Testis (tissue), 3 donors: ENCODE data around the gene PRCC. TPM values are rescaled to one million over a fixed set of nuclear protein-coding genes. Genes with fewer than 3 reads are reported as not detected.

ENCODE experiments used
- DNase-seq: peaks from one replicate; pipeline ENCODE4 v3.0.0-alpha.2; 2019
- H3K27ac ChIP-seq, 2 donors: fragments of 200-600 bp; sonication (generic); one replicate each; pipeline ENCODE4 v1.5.1; 2019
- H3K27me3 ChIP-seq: fragments of 200-600 bp; sonication (generic); one replicate; pipeline ENCODE4 v1.5.1; 2019
- H3K36me3 ChIP-seq: fragments of 200-600 bp; sonication (generic); one replicate; pipeline ENCODE4 v1.5.1; 2017; ENCODE audit warnings: low read depth; ENCODE audit errors: missing control alignments
- H3K4me1 ChIP-seq: fragments of 200-600 bp; sonication (generic); one replicate; pipeline ENCODE4 v1.5.1; 2019
- H3K4me3 ChIP-seq, 2 donors: fragments of 200-600 bp; sonication (generic); one replicate each; pipeline ENCODE4 v1.5.1; 2017 to 2019
- H3K9me3 ChIP-seq: fragments of 200-600 bp; sonication (generic); one replicate; pipeline ENCODE4 v1.5.1; 2017
- CTCF ChIP-seq, 3 experiments: fragments of 450-650 bp in 2 of 3; fragments of 200-600 bp in 1 of 3; sonication (generic) in 1 of 3; IDR thresholded peaks; one replicate each; pipeline ENCODE4 v1.5.1; 2016 to 2019; ENCODE audit warnings: antibody characterized with exemption in 3 of 3, mild to moderate bottlenecking in 2 of 3, moderate library complexity in 1 of 3
- POLR2A ChIP-seq: fragments of 450-650 bp; IDR thresholded peaks from one replicate; pipeline ENCODE4 v1.6.1; 2017; ENCODE audit warnings: antibody characterized with exemption, mild to moderate bottlenecking, moderate library complexity
- WGBS, 2 donors: methylation state at CpG; one replicate each; pipeline ENCODE4 v1.1.5; 2018; 5-methylcytosine and 5-hydroxymethylcytosine counted together
- intact Hi-C: fragments of 100-400 bp; cut with DNase I; formaldehyde crosslinking; loops from one replicate; pipeline ENCODE4 v1.15.1; 2023; ENCODE audit warnings: low total_unique reads
- polyA plus RNA-seq: library from polyadenylated mRNA; stranded (reverse); fragments of 350-450 nt; fragmentation: Illumina TruSeq; extraction: RNeasy Lipid Tissue Mini Kit (QIAGEN cat#74804); gene quantifications from one replicate; pipeline ENCODE4 v1.2.3, GENCODE V29; 2014; ENCODE audit warnings: low read depth, low replicate concordance; ENCODE audit not compliant: insufficient read depth
- total RNA-seq, 2 donors: library from RNA; depleted of rRNA; stranded (reverse); fragments of >200 nt; gene quantifications; one replicate each; pipeline ENCODE4 v1.2.3, GENCODE V29; 2016

PRCC gene
- total and polyA plus RNA-seq, 3 donors from 2014 or later, result 53.3 to 68.3 (median 62.0) TPM

GRCh38 chr1:156751757-156752481 is 15.4 kb upstream of the PRCC start:
- 0 to 1% methylated on average over 14 to 68 of the region's 68 CpGs for WGBS, 2 donors

GRCh38 chr1:156752843-156753482 is 14.4 kb upstream of the PRCC start:
- no peak for DNase-seq
- TF ChIP-seq CTCF (IDR thresholded peaks at IDR 0.05) (no peak), POLR2A (no peak)
- 8 to 24% methylated on average over 1 of the region's 1 CpG for WGBS, 2 donors
- intact Hi-C loops, result no loop called here
- no peak overlapping the region for H3K4me3 ChIP-seq
- peaks cover 35% of the 10 kb centered on the region for H3K4me1 ChIP-seq
- no peaks in the 10 kb centered on the region for H3K9me3 ChIP-seq
- H3K27me3 ChIP-seq, result no peaks in the 10 kb centered on the region
- no peak overlapping the region for H3K27ac ChIP-seq
- H3K36me3 ChIP-seq, result no peaks in the 10 kb centered on the region

More at GRCh38 chr1:156751757-156752481, 15.4 kb upstream of the PRCC start:
- TF ChIP-seq POLR2A (no peak), CTCF (IDR thresholded peaks at IDR 0.05) (peak in 1 of 3 experiments; percentile 20)
- Histone ChIP-seq H3K27ac (peak overlapping the region; percentile 79 to 97), H3K4me3 (peak overlapping the region; percentile 78 to 99), H3K36me3 (no peaks in the 10 kb centered on the region), H3K4me1 (peaks cover 42% of the 10 kb centered on the region), H3K27me3 (no peaks in the 10 kb centered on the region), H3K9me3 (no peaks in the 10 kb centered on the region)
- DNase-seq, result peak; percentile 97
- intact Hi-C loops, result no loop called here

DNA sequence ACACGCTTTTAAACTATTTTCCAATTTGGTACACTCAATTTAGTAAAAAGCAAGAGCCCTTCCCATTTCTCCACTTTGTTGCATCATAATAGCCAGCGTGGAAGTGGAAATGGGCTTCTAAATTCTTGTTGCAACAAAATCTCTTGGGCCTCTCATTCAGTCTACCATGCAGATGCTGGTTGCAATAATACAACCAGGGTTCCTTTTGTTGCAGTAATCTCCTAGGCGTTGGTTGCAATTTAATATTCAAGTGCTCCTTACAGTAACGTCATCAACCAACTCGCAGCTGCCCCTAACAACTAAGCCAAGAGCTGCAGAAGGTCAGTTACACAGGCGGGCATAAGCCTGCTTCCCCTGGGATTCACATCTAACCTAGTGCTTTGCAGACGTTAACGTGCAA is 13.1 kb upstream of the PRCC start:
- H3K4me3 ChIP-seq, result no peak overlapping the region
- H3K27ac ChIP-seq, result no peak overlapping the region
- no peaks in the 10 kb centered on the region for H3K9me3 ChIP-seq
- intact Hi-C loops, result no loop called here
- DNase-seq, result no peak
- TF ChIP-seq POLR2A, result no peak
- TF ChIP-seq CTCF (IDR thresholded peaks at IDR 0.05), result no peak
- no peaks in the 10 kb centered on the region for H3K36me3 ChIP-seq
- peaks cover 22% of the 10 kb centered on the region for H3K4me1 ChIP-seq
- WGBS, 2 donors, result 82 to 84% methylated on average over 8 of the region's 8 CpGs
- H3K27me3 ChIP-seq, result no peaks in the 10 kb centered on the region

DNA sequence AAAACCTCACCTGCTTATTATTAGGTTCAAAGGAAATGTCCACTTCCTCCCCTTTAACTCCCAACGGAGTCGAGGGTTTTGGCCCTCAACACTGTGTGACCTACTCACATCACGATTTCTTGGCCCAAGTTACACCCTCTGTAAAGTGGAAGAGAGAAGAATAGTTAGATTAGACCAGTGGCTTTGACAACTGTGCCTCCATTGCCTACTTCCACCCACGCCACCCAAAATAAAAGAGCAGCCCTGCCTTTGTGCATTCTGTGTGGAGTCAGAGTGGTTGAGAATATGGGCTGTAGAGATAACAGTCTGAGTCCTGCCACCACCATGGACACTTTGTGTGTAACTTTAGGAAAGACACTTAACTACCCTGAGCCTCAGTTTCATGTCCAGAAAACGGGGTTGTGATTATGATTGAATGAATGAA is 11.8 kb upstream of the PRCC start:
- Histone ChIP-seq H3K36me3 (no peaks in the 10 kb centered on the region), H3K27me3 (no peaks in the 10 kb centered on the region), H3K4me3 (no peak overlapping the region), H3K9me3 (no peaks in the 10 kb centered on the region), H3K27ac (no peak overlapping the region), H3K4me1 (peaks cover 10% of the 10 kb centered on the region)
- TF ChIP-seq CTCF (IDR thresholded peaks at IDR 0.05), result no peak
- TF ChIP-seq POLR2A, result no peak
- intact Hi-C loops, result no loop called here
- WGBS, 2 donors, result 63 to 77% methylated on average over 5 of the region's 5 CpGs
- no peak for DNase-seq
